Neural progenitor cell (in vitro differentiated cells): Measurements from ENCODE around the gene PYCARD. TPM values are rescaled to one million over a fixed set of nuclear protein-coding genes. Genes with fewer than 3 reads are reported as not detected.
"Not testable (repeated sequence)": the region's sequence is repeated elsewhere in the genome, so short reads cannot be mapped to it uniquely, and the experiment has no call there.

Source experiments
- DNase-seq: peaks from one replicate; pipeline ENCODE4 v3.0.0-alpha.2; 2016; ENCODE audit warnings: low spot score
- H2AFZ ChIP-seq: fragments of 200-600 bp; sonication (generic); replicated peaks from 2 replicates; pipeline ENCODE4 v1.6.1; 2016; ENCODE audit warnings: antibody characterized with exemption
- H3F3A ChIP-seq: fragments of 200-600 bp; sonication (generic); 2 replicates; pipeline ENCODE4 v1.6.1; 2016; ENCODE audit warnings: antibody characterized with exemption, low read depth
- H3K27ac ChIP-seq: fragments of 200-600 bp; sonication (generic); 2 replicates; pipeline ENCODE4 v1.5.1; 2016; ENCODE audit warnings: mild to moderate bottlenecking
- H3K27me3 ChIP-seq: fragments of 200-600 bp; sonication (generic); 2 replicates; pipeline ENCODE4 v1.6.1; 2016; ENCODE audit warnings: mild to moderate bottlenecking, moderate library complexity
- H3K36me3 ChIP-seq: fragments of 200-600 bp; sonication (generic); 2 replicates; pipeline ENCODE4 v1.5.1; 2016
- H3K4me1 ChIP-seq: fragments of 200-600 bp; sonication (generic); 2 replicates; pipeline ENCODE4 v1.6.1; 2016; ENCODE audit warnings: mixed run types
- H3K4me2 ChIP-seq: fragments of 200-600 bp; sonication (generic); 2 replicates; pipeline ENCODE4 v1.6.1; 2016
- H3K4me3 ChIP-seq: fragments of 200-600 bp; sonication (generic); 2 replicates; pipeline ENCODE4 v1.5.1; 2016
- H3K79me2 ChIP-seq: fragments of 200-600 bp; sonication (generic); 2 replicates; pipeline ENCODE4 v1.6.1; 2016; ENCODE audit warnings: low read depth
- H3K9ac ChIP-seq: fragments of 200-600 bp; sonication (generic); 2 replicates; pipeline ENCODE4 v1.6.1; 2016
- H3K9me3 ChIP-seq: fragments of 200-600 bp; sonication (generic); 2 replicates; pipeline ENCODE4 v1.5.1; 2016; ENCODE audit warnings: low read depth
- H4K20me1 ChIP-seq: fragments of 200-600 bp; sonication (generic); 2 replicates; pipeline ENCODE4 v1.6.1; 2016; ENCODE audit warnings: low read depth
- H3K27ac Mint-ChIP-seq: 3 replicates; pipeline ENCODE4 v1.8.0; 2021; ENCODE audit warnings: mixed read lengths
- H3K27me3 Mint-ChIP-seq: 2 replicates; pipeline ENCODE4 v1.8.0; 2022; ENCODE audit warnings: low read depth, mild to moderate bottlenecking, inconsistent platforms, moderate library complexity, mixed read lengths; ENCODE audit not compliant: insufficient read depth
- H3K36me3 Mint-ChIP-seq: 3 replicates; pipeline ENCODE4 v1.8.0; 2021; ENCODE audit warnings: mixed read lengths
- H3K4me1 Mint-ChIP-seq: 3 replicates; pipeline ENCODE4 v1.8.0; 2021; ENCODE audit warnings: mixed read lengths
- H3K4me3 Mint-ChIP-seq: 3 replicates; pipeline ENCODE4 v1.8.0; 2021; ENCODE audit warnings: mild to moderate bottlenecking, moderate library complexity, mixed read lengths
- H3K9me3 Mint-ChIP-seq: 3 replicates; pipeline ENCODE4 v1.8.0; 2020; ENCODE audit warnings: mixed read lengths
- CTCF ChIP-seq: fragments of 200-600 bp; sonication (generic); IDR thresholded peaks from 2 replicates; pipeline ENCODE4 v1.5.1; 2017; ENCODE audit warnings: antibody characterized with exemption, mild to moderate bottlenecking
- EZH2 ChIP-seq: fragments of 200-600 bp; sonication (generic); IDR thresholded peaks from 2 replicates; pipeline ENCODE4 v1.6.1; 2017; ENCODE audit warnings: antibody characterized with exemption, mild to moderate bottlenecking, moderate library complexity
- EZH2phosphoT487 ChIP-seq: fragments of 200-600 bp; sonication (generic); IDR thresholded peaks from 2 replicates; pipeline ENCODE4 v1.6.1; 2017; ENCODE audit warnings: antibody characterized with exemption
- total RNA-seq: library from RNA; depleted of rRNA; stranded (reverse); fragments of >200 nt; gene quantifications from 2 replicates; pipeline ENCODE4 v1.2.3, GENCODE V29; 2015; ENCODE audit warnings: low replicate concordance

The PYCARD gene
- total RNA-seq, 1 donor from 2014 or later = not detected

GRCh38 chr16:31248344-31248743, 45.8 kb upstream of the PYCARD start:
- Mint-ChIP-seq H3K27me3 (peaks cover 10% of the 10 kb centered on the region), H3K4me3 (no peak overlapping the region)
- H3K27ac ChIP-seq = no peak overlapping the region

DNA sequence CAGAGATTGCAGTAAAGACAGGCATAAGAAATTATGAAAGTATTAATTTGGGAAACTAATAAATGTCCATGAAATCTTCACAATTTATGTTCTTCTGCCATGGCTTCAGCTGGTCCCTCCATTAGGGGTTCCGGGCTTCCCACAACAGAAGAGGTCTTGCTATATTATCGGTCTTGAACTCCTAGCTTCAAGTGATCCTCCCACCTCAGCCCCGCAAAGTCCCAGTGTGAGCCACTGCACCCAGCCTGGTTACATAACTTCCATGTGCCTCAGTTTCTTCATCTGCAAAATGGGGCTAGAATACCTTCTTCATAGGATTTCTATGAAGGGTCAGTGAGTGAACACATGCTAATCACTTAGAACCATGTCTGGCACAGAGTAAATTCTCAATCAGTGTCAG, 43.7 kb upstream of the PYCARD start:
- Histone ChIP-seq H3K27me3 (no peaks in the 10 kb centered on the region), H4K20me1 (no peaks in the 10 kb centered on the region), H3K9me3 (no peaks in the 10 kb centered on the region), H3K4me1 (no peaks in the 10 kb centered on the region), H3K4me2 (no peak overlapping the region), H3K4me3 (no peak overlapping the region), H3K27ac (no peak overlapping the region), H3K9ac (no peak overlapping the region), H3K36me3 (no peaks in the 10 kb centered on the region), H3F3A (no peaks in the 10 kb centered on the region), H3K79me2 (no peaks in the 10 kb centered on the region), H2AFZ (no peak overlapping the region)
- Mint-ChIP-seq H3K9me3 (no peaks in the 10 kb centered on the region), H3K4me1 (peaks cover 9% of the 10 kb centered on the region), H3K36me3 (no peaks in the 10 kb centered on the region), H3K27ac (no peak overlapping the region), H3K4me3 (no peak overlapping the region), H3K27me3 (peaks cover 10% of the 10 kb centered on the region)
- no peak for DNase-seq
- TF ChIP-seq EZH2phosphoT487 = no peak
- no peak for TF ChIP-seq CTCF
- TF ChIP-seq EZH2 = no peak

More at GRCh38 chr16:31248344-31248743, 45.8 kb upstream of the PYCARD start:
- Histone ChIP-seq H3K9me3 (no peaks in the 10 kb centered on the region), H3K4me2 (no peak overlapping the region), H4K20me1 (no peaks in the 10 kb centered on the region), H3K79me2 (no peaks in the 10 kb centered on the region), H2AFZ (no peak overlapping the region), H3K4me1 (no peaks in the 10 kb centered on the region), H3K36me3 (no peaks in the 10 kb centered on the region), H3K27me3 (no peaks in the 10 kb centered on the region), H3K9ac (no peak overlapping the region), H3K4me3 (no peak overlapping the region), H3F3A (no peaks in the 10 kb centered on the region)
- no peak for DNase-seq
- no peak overlapping the region for H3K27ac Mint-ChIP-seq
- no peaks in the 10 kb centered on the region for H3K36me3 Mint-ChIP-seq
- H3K9me3 Mint-ChIP-seq = no peaks in the 10 kb centered on the region
- H3K4me1 Mint-ChIP-seq = peaks cover 9% of the 10 kb centered on the region
- TF ChIP-seq CTCF = no peak
- TF ChIP-seq EZH2phosphoT487 = no peak
- TF ChIP-seq EZH2 = no peak

GRCh38 chr16:31245598-31245997, 43.0 kb upstream of the PYCARD start:
- not testable (repeated sequence) for H3K9ac ChIP-seq, H3K36me3 Mint-ChIP-seq, H3K27me3 ChIP-seq, H3K27ac Mint-ChIP-seq, H3K27me3 Mint-ChIP-seq, H3K27ac ChIP-seq, H3F3A ChIP-seq, H3K79me2 ChIP-seq, H4K20me1 ChIP-seq, H3K36me3 ChIP-seq, DNase-seq, H3K9me3 ChIP-seq, H3K9me3 Mint-ChIP-seq, H3K4me2 ChIP-seq, H3K4me3 ChIP-seq, H3K4me1 Mint-ChIP-seq, H3K4me1 ChIP-seq
- peak overlapping the region; percentile 42 for H2AFZ ChIP-seq
- peak overlapping the region; percentile 57 for H3K4me3 Mint-ChIP-seq

DNA sequence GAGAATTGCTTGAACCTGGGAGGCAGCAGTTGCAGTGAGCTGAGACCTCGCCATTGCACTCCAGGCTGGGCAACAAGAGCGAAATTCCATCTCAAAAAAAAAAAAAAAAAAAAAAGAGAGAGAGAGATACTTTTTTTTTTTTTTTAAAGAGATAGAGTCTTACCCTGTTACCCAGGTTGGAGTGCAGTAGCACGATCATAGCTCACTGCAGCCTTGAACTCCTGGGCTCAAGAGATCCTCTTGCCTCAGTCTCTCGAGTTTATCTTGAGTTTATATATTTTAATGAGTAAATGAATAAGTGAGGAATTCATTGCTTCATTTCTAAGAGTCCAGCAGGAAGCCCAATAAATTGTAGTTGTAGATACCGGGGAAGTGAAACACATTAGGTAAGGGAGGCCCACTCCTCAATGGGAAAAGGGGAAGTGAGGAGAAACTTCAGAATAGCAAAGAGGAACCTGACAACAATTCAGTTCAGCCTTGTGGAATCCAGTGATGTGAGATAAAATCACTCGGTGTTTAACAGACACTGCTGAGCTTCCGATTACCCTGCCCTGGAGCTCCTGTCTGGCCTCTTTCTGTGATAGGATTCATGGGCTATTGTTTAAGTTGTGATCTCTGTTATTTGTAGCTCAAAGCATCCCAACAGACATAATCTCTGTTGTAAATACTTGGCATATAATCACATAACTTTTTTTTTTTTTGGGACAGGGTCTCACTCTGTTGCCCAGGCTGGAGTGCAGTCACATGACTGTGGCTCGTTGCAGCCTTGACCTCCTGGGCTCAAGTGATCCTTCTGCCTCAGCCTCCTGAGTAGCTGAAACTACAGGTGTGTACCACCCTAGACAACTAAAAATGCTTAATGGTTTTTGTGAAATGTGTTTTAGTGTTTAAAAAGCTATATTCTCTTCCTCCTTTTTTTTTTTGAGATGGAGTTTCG, 41.4 kb upstream of the PYCARD start:
- H3K4me2 ChIP-seq = no peak overlapping the region
- Mint-ChIP-seq H3K9me3 (no peaks in the 10 kb centered on the region), H3K4me1 (peaks cover 9% of the 10 kb centered on the region), H3K4me3 (no peak overlapping the region), H3K27me3 (peaks cover 8% of the 10 kb centered on the region), H3K27ac (no peak overlapping the region), H3K36me3 (no peaks in the 10 kb centered on the region)
- no peak overlapping the region for H3K27ac ChIP-seq
- H3K4me1 ChIP-seq = no peaks in the 10 kb centered on the region
- no peak overlapping the region for H3K9ac ChIP-seq
- no peaks in the 10 kb centered on the region for H3K9me3 ChIP-seq
- no peaks in the 10 kb centered on the region for H4K20me1 ChIP-seq
- H3K27me3 ChIP-seq = no peaks in the 10 kb centered on the region
- TF ChIP-seq EZH2 (no peak), EZH2phosphoT487 (no peak), CTCF (no peak)
- no peak overlapping the region for H3K4me3 ChIP-seq
- no peaks in the 10 kb centered on the region for H3K36me3 ChIP-seq
- H3F3A ChIP-seq = no peaks in the 10 kb centered on the region
- no peak for DNase-seq
- no peaks in the 10 kb centered on the region for H3K79me2 ChIP-seq
- no peak overlapping the region for H2AFZ ChIP-seq
